OCI-LY1 (cell line): Measurements from ENCODE around the gene CDC42BPA.

Experiments
- CTCF ChIP-seq: fragments of 200-600 bp; sonication (generic), shearing (Covaris generic); IDR thresholded peaks from 2 replicates; pipeline ENCODE4 v1.5.1; 2017; ENCODE audit warnings: mild to moderate bottlenecking, antibody characterized with exemption, low read length, moderate library complexity, mixed read lengths
- EZH2 ChIP-seq: fragments of 200-600 bp; sonication (generic), shearing (Covaris generic); IDR thresholded peaks from 2 replicates; pipeline ENCODE4 v1.8.0; 2017; ENCODE audit warnings: borderline replicate concordance, mixed run types, mild to moderate bottlenecking, antibody characterized with exemption, low read length, moderate library complexity, mixed read lengths

- no peak for TF ChIP-seq CTCF
- TF ChIP-seq EZH2, result no peak
Measured at GRCh38 chr1:227068883-227069282, 249.4 kb downstream of the CDC42BPA start.
